IMR-90 (cell line): ENCODE measurements around the gene PCCA. TPM values are rescaled to one million over a fixed set of nuclear protein-coding genes. Genes with fewer than 3 reads are reported as not detected.
"Not testable (repeated sequence)": the region's sequence is repeated elsewhere in the genome, so short reads cannot be mapped to it uniquely, and the experiment has no call there.

ENCODE experiments used
- ATAC-seq: fragments of 200-7000 bp; cut with Tn5 transposase; 2 replicates; pipeline ENCODE4 v1.9.1; 2020; ENCODE audit warnings: low read depth, mild to moderate bottlenecking, moderate library complexity
- BruUV-seq: library from RNA; stranded (reverse); fragments of 400-500 nt; replicated peaks from 2 replicates; lab custom pipeline; 2021; lab: Mats Ljungman, UMichigan
- CTCF ChIA-PET: fragments of 300-600 bp; formaldehyde crosslinking; extraction: SDS; loops from one replicate; lab custom pipeline; 2021; ENCODE audit warnings: antibody characterized with exemption; lab: Yijun Ruan, JAX
- POLR2A ChIA-PET: fragments of 300-600 bp; sonication (Branson Sonifier 250); formaldehyde crosslinking; loops from one replicate; lab custom pipeline; 2022; ENCODE audit warnings: antibody characterized with exemption; ENCODE audit not compliant: unreplicated experiment; lab: Charles Lee
- DNase-seq: peaks from one replicate; pipeline ENCODE4 v3.0.0; 2013
- H2AFZ ChIP-seq: replicated peaks from 2 replicates; pipeline ENCODE3; 2013; ENCODE audit warnings: low read length, mild to moderate bottlenecking; ENCODE audit not compliant: poor library complexity
- H2AK5ac ChIP-seq: 2 replicates; pipeline ENCODE4 v1.6.1; 2013; ENCODE audit warnings: low read depth, low read length, inconsistent platforms
- H2AK9ac ChIP-seq: replicated peaks from 2 replicates; pipeline ENCODE3; 2013; ENCODE audit warnings: mild to moderate bottlenecking, low read depth, low read length, moderate library complexity; ENCODE audit not compliant: poor library complexity
- H2BK120ac ChIP-seq: 2 replicates; pipeline ENCODE4 v1.6.1; 2013; ENCODE audit warnings: low read depth, low read length, inconsistent platforms
- H2BK15ac ChIP-seq: 3 replicates; pipeline ENCODE4 v1.6.1; 2013; ENCODE audit warnings: low read depth, low read length, inconsistent platforms
- H2BK20ac ChIP-seq: 2 replicates; pipeline ENCODE4 v1.6.1; 2013; ENCODE audit warnings: low read depth, mild to moderate bottlenecking, inconsistent platforms, low read length, moderate library complexity
- H2BK5ac ChIP-seq: 2 replicates; pipeline ENCODE4 v1.6.1; 2013; ENCODE audit warnings: mild to moderate bottlenecking, low read depth, low read length, inconsistent platforms; ENCODE audit not compliant: poor library complexity, severe bottlenecking
- H3K14ac ChIP-seq: replicated peaks from 2 replicates; pipeline ENCODE4 v1.6.1; 2013; ENCODE audit warnings: low read depth, low read length, inconsistent platforms
- H3K18ac ChIP-seq: 2 replicates; pipeline ENCODE4 v1.6.1; 2013; ENCODE audit warnings: low read depth, low read length, control low read depth
- H3K23ac ChIP-seq: 2 replicates; pipeline ENCODE4 v1.6.1; 2013; ENCODE audit warnings: low read depth, low read length, inconsistent platforms
- H3K27ac ChIP-seq: 2 replicates; pipeline ENCODE4 v1.5.1; 2013; ENCODE audit warnings: mild to moderate bottlenecking, control low read depth, low read length; ENCODE audit not compliant: insufficient read depth
- H3K27me3 ChIP-seq: 2 replicates; pipeline ENCODE4 v1.6.1; 2013; ENCODE audit warnings: low read length; ENCODE audit not compliant: control insufficient read depth, insufficient read depth
- H3K36me3 ChIP-seq: 2 replicates; pipeline ENCODE4 v1.6.1; 2013; ENCODE audit warnings: low read length, mixed read lengths; ENCODE audit not compliant: control insufficient read depth, insufficient read depth
- H3K4ac ChIP-seq: 2 replicates; pipeline ENCODE4 v1.6.1; 2013; ENCODE audit warnings: low read depth, low read length, inconsistent platforms
- H3K4me1 ChIP-seq: 2 replicates; pipeline ENCODE4 v1.6.1; 2013; ENCODE audit warnings: low read length, mixed read lengths; ENCODE audit not compliant: control insufficient read depth, insufficient read depth
- H3K4me2 ChIP-seq: 2 replicates; pipeline ENCODE4 v1.6.1; 2013; ENCODE audit warnings: low read depth, mild to moderate bottlenecking, control low read depth, low read length, moderate library complexity
- H3K4me3 ChIP-seq: 2 replicates; pipeline ENCODE4 v1.5.1; 2013; ENCODE audit warnings: low read depth, mild to moderate bottlenecking, control low read depth, low read length, moderate library complexity; ENCODE audit not compliant: insufficient read depth
- H3K56ac ChIP-seq: 2 replicates; pipeline ENCODE4 v1.6.1; 2013; ENCODE audit warnings: low read length, inconsistent platforms; ENCODE audit not compliant: insufficient read depth; ENCODE audit errors: extremely low read depth
- H3K79me1 ChIP-seq, 2 experiments: 2 replicates each; pipeline ENCODE4 v1.6.1; 2013; ENCODE audit warnings: low read length in 2 of 2, inconsistent platforms in 1 of 2, low read depth in 1 of 2
- H3K9ac ChIP-seq: 2 replicates; pipeline ENCODE4 v1.6.1; 2013; ENCODE audit warnings: low read depth, low read length, control low read depth
- H3K9me1 ChIP-seq: 2 replicates; pipeline ENCODE4 v1.6.1; 2013; ENCODE audit warnings: low read length, inconsistent platforms; ENCODE audit not compliant: insufficient read depth
- H3K9me3 ChIP-seq: 2 replicates; pipeline ENCODE4 v1.6.1; 2013; ENCODE audit warnings: low read length; ENCODE audit not compliant: control insufficient read depth, insufficient read depth
- H4K20me1 ChIP-seq: 2 replicates; pipeline ENCODE4 v1.6.1; 2013; ENCODE audit warnings: low read length, inconsistent platforms; ENCODE audit not compliant: insufficient read depth
- H4K5ac ChIP-seq: 2 replicates; pipeline ENCODE4 v1.6.1; 2013; ENCODE audit warnings: mild to moderate bottlenecking, low read depth, low read length, control low read depth
- H4K8ac ChIP-seq, 2 experiments: 2 replicates each; pipeline ENCODE4 v1.6.1; 2013; ENCODE audit warnings: low read depth in 2 of 2, low read length in 2 of 2, control low read depth in 1 of 2, inconsistent platforms in 1 of 2
- H4K91ac ChIP-seq: 2 replicates; pipeline ENCODE4 v1.6.1; 2013; ENCODE audit warnings: low read depth, low read length, inconsistent platforms; ENCODE audit not compliant: insufficient read depth
- CEBPB ChIP-seq: IDR thresholded peaks from 2 replicates; pipeline ENCODE4 v1.6.1; 2012; ENCODE audit warnings: low read depth, low read length, improper control_type of control experiment
- WGBS, 2 experiments: methylation state at CpG; one replicate each; pipeline versions ENCODE4 v1.1.5 to v1.1.7; 2013; ENCODE audit warnings: missing lambda C conversion rate in 2 of 2; ENCODE audit not compliant: insufficient read length in 1 of 2; ENCODE audit errors: extremely low coverage in 2 of 2; 5-methylcytosine and 5-hydroxymethylcytosine counted together
- dilution Hi-C: fragments of 300-500 bp; cut with HindIII; formaldehyde crosslinking; loops from one replicate; pipeline ENCODE4 v1.14.3; 2018; ENCODE audit warnings: low sequenced_read_pairs; ENCODE audit not compliant: unreplicated experiment
- in situ Hi-C: fragments of 300-500 bp; cut with MboI; formaldehyde crosslinking; loops from 3 replicates; pipeline ENCODE4 v1.14.3; 2019; ENCODE audit warnings: low sequenced_read_pairs, inconsistent platforms, mixed read lengths
- intact Hi-C: fragments of 100-400 bp; cut with micrococcal nuclease; formaldehyde crosslinking; loops from 2 replicates; pipeline ENCODE4 v1.10.0; 2022
- polyA plus RNA-seq, 3 experiments: library from polyadenylated mRNA; depleted of rRNA; stranded (reverse); fragments of >200 nt; gene quantifications; 2 replicates each; pipeline ENCODE4 v1.2.3, GENCODE V29; 2012; ENCODE audit warnings: low replicate concordance in 1 of 3
- total RNA-seq: library from RNA; depleted of rRNA; stranded (reverse); fragments of >200 nt; gene quantifications from 2 replicates; pipeline ENCODE4 v1.2.3, GENCODE V29; 2012
- TF ChIP-seq, protein P1 (sequence below): fragments of 150-350 bp; IDR thresholded peaks from 2 replicates; pipeline ENCODE4 v1.6.1; 2016; ENCODE audit warnings: low read depth, mild to moderate bottlenecking, low read length, moderate library complexity, borderline replicate concordance

The PCCA gene
- total and polyA plus RNA-seq, 2 of the 4 experiments (the other 2 are of a cell fraction): 7.6 to 24.0 TPM

DNA sequence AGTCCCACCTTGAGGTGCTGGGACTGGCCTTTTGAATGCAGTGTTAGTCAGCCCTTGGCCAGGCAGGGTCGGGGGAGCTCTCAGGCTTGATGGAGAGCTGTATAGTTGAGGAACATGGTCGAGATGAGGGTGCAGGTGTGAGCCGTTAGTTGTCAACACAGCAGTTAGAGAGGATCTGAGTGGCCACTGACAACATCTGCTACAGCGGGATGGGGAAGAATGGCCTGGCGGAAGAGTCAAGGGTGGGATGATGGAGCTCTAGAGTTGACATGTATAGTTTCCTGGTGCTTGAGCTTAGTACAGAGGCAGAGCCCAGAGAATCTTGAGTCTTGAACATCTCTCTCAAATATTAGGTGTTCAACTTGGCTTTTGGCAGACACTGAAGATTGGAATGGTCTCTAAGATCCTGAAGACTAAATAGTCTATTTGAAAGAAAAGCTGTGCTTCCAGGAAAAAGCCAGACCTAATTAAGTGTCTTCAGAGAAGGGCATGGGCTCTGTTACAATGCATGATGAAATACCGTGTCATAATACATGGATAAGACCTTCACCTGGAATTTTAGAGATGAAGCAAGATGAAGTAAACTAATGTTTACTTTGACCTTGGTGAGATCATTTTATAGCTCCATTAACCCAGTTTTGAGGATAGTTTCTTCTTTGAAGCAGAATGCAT lies 9.7 kb downstream of the PCCA start:
- Histone ChIP-seq H2BK15ac (no peak overlapping the region), H3K36me3 (0 out of 2 replicates have a peak, but pooled peaks cover 2% of the 10 kb centered on the region), H4K5ac (no peak overlapping the region), H3K14ac (no peak overlapping the region), H4K20me1 (peaks cover 18% of the 10 kb centered on the region; the same call in 1 of the 2 replicates), H2AK5ac (no peak overlapping the region; the same call in 1 of the 2 replicates), H2AFZ (no peak overlapping the region), H2AK9ac (no peak overlapping the region), H3K27me3 (no peaks in the 10 kb centered on the region), H3K9me3 (no peaks in the 10 kb centered on the region), H3K4me1 (peaks cover 7% of the 10 kb centered on the region), H3K18ac (no peak overlapping the region), H3K4ac (0 out of 2 replicates have a peak overlapping the region, but pooled peaks have one; percentile 1), H3K9ac (no peak overlapping the region), H3K79me1 (peaks cover 27 to 63% of the 10 kb centered on the region in 2 experiments), H4K8ac (no peak overlapping the region), H3K4me3 (no peak overlapping the region), H3K4me2 (no peak overlapping the region), H3K23ac (no peak overlapping the region), H4K91ac (no peak overlapping the region), H2BK20ac (no peak overlapping the region), H2BK5ac (no peak overlapping the region), H2BK120ac (no peak overlapping the region), H3K27ac (no peak overlapping the region; the same call in 1 of the 2 replicates), H3K56ac (no peak overlapping the region), H3K9me1 (0 out of 2 replicates have a peak, but pooled peaks cover 3% of the 10 kb centered on the region)
- intact Hi-C loops: no loop called here
- dilution Hi-C loops: no loop called here
- no TSS peak for BruUV-seq
- CTCF ChIA-PET: interaction anchor here (0.6 to 0.9 kb wide), 2 partner anchors 106 to 183 kb away, joined by 3 to 4 read pairs; no protein-coding TSS in a partner anchor
- in situ Hi-C loops: no loop called here
- peak; percentile 11; the same call in 1 of the 2 replicates for TF ChIP-seq CEBPB
- TF ChIP-seq, protein P1, sequence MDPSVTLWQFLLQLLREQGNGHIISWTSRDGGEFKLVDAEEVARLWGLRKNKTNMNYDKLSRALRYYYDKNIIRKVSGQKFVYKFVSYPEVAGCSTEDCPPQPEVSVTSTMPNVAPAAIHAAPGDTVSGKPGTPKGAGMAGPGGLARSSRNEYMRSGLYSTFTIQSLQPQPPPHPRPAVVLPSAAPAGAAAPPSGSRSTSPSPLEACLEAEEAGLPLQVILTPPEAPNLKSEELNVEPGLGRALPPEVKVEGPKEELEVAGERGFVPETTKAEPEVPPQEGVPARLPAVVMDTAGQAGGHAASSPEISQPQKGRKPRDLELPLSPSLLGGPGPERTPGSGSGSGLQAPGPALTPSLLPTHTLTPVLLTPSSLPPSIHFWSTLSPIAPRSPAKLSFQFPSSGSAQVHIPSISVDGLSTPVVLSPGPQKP: no peak
- no peak for ATAC-seq
- WGBS, 2 experiments: 90% methylated on average over 3 of the region's 6 CpGs; no CpG with 5 or more reads in 1 of the 2 experiments
- POLR2A ChIA-PET: no interaction called here
- DNase-seq: no peak

DNA sequence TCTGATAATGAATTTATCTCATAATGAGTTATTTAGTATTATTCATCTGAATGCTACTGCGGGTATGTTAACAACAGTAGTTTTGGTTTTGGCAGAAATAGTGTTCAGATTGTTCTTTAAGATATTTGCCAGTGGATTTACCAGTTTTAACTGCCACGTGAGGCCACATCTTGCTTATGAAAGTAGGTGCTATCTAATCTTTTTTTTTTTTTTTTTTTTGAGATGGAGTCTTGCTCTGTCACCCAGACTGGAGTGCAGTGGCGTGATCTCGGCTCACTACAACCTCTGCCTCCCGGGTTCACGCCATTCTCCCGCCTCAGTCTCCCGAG lies 10.2 kb downstream of the PCCA start:
- H4K91ac ChIP-seq, H3K14ac ChIP-seq, BruUV-seq, H3K4ac ChIP-seq, H2BK15ac ChIP-seq, CTCF ChIA-PET, H3K36me3 ChIP-seq, H3K9ac ChIP-seq, H2AFZ ChIP-seq, H4K8ac ChIP-seq, H2BK20ac ChIP-seq, H2AK9ac ChIP-seq, H3K27me3 ChIP-seq, H2BK5ac ChIP-seq, H3K4me2 ChIP-seq, H2AK5ac ChIP-seq, H3K4me1 ChIP-seq, H3K27ac ChIP-seq, POLR2A ChIA-PET, H3K56ac ChIP-seq, dilution Hi-C loops, intact Hi-C loops, H3K9me1 ChIP-seq, H4K5ac ChIP-seq, DNase-seq, H3K4me3 ChIP-seq, H3K18ac ChIP-seq, ATAC-seq, in situ Hi-C loops, H3K23ac ChIP-seq, H3K9me3 ChIP-seq, H2BK120ac ChIP-seq: not testable (repeated sequence)
- Histone ChIP-seq H3K79me1 (peaks cover 27 to 63% of the 10 kb centered on the region in 2 experiments), H4K20me1 (peaks cover 16% of the 10 kb centered on the region; the same call in 1 of the 2 replicates)
- no CpG with 5 or more reads among the region's 8 CpGs for WGBS, 2 experiments
